HUES6 (cell line): ENCODE measurements around the gene MACROD2.

Experiments used
- H3K27ac ChIP-seq: 2 replicates; pipeline ENCODE4 v1.7.0; 2013; ENCODE audit warnings: low read depth, mild to moderate bottlenecking, low read length, inconsistent platforms
- H3K27me3 ChIP-seq: 2 replicates; pipeline ENCODE4 v1.6.1; 2013; ENCODE audit warnings: low read length; ENCODE audit not compliant: control insufficient read depth, insufficient read depth
- H3K36me3 ChIP-seq: 2 replicates; pipeline ENCODE4 v1.6.1; 2013; ENCODE audit warnings: low read length; ENCODE audit not compliant: control insufficient read depth, insufficient read depth
- H3K4me1 ChIP-seq: 2 replicates; pipeline ENCODE4 v1.6.1; 2013; ENCODE audit warnings: low read length; ENCODE audit not compliant: control insufficient read depth, insufficient read depth
- H3K4me3 ChIP-seq: 2 replicates; pipeline ENCODE4 v1.5.1; 2013; ENCODE audit warnings: low read depth, low read length
- H3K9ac ChIP-seq: one replicate; pipeline ENCODE4 v1.6.1; 2013; ENCODE audit warnings: mild to moderate bottlenecking, low read length
- H3K9me3 ChIP-seq: 2 replicates; pipeline ENCODE4 v1.6.1; 2013; ENCODE audit warnings: low read depth, low read length; ENCODE audit not compliant: control insufficient read depth, insufficient read depth

Gene MACROD2

DNA sequence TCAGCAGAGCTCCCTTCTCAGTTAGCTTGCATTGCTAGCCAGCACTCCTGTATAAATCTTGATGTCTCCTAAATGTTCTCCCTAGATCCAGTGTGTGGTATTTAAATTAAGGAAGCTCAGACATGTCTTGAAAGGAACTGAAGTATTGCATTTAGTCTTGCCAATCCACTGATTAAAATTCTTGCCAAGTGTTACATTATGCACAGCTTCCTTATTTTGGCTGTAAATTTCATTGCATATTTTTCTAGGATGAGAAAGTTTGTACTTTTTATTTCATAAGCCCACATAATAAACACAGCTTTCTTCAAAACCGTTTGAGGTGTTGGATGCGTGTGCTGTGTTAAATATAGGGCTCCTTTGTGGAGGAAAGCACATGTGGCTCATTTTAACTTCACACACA lies 671.9 kb downstream of the MACROD2 start:
- no peaks in the 10 kb centered on the region for H3K9me3 ChIP-seq

DNA sequence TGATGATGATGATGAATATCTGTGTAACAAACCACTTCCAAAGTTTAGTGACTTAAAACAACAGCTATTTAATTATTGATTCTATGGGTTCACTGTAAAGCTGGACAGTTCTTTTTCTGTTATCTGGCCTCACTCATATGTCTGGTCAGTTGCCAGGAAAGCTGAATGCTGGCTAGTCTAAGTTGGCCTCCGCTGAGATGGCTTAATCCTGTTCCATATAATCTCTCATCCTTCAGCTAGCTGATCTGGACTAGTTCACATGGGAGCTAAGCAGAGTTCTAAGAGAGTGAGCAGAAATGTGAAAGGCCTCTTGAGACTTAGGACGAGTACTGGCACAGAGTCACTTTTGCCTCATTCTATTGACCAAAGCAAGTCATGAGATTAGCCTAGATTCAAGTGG lies 676.8 kb downstream of the MACROD2 start:
- Histone ChIP-seq H3K36me3 (no peaks in the 10 kb centered on the region), H3K27me3 (no peaks in the 10 kb centered on the region), H3K9ac (no peak overlapping the region), H3K27ac (no peak overlapping the region), H3K4me1 (no peaks in the 10 kb centered on the region), H3K9me3 (no peaks in the 10 kb centered on the region), H3K4me3 (no peak overlapping the region)

More for the DNA sequence above, 671.9 kb downstream of the MACROD2 start:
- no peaks in the 10 kb centered on the region for H3K4me1 ChIP-seq
- H3K9ac ChIP-seq = no peak overlapping the region
- H3K27ac ChIP-seq = no peak overlapping the region
- no peaks in the 10 kb centered on the region for H3K27me3 ChIP-seq
- H3K36me3 ChIP-seq = no peaks in the 10 kb centered on the region
- H3K4me3 ChIP-seq = no peak overlapping the region

DNA sequence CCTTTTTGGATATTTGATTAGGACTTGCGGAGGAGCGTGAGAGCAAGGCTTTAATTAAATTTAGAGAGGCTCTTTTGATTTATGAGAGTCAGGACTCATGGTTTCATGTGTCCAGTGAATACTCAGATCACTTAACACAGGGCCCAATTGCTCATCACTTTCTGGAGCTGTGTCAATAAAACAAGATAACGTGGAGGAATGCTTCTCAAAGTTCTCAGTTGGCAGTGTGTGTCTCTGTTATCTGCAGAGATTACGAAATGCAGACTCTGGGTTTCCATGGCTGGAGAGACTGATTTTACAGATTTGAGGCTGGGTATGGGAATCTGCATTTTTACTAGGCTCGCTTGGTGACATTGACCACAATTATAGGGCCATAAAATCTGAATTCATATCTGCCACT lies 677.8 kb downstream of the MACROD2 start:
- no peak overlapping the region for H3K27ac ChIP-seq
- H3K27me3 ChIP-seq = no peaks in the 10 kb centered on the region
- H3K4me1 ChIP-seq = no peaks in the 10 kb centered on the region
- H3K36me3 ChIP-seq = no peaks in the 10 kb centered on the region
- no peak overlapping the region for H3K4me3 ChIP-seq
- no peak overlapping the region for H3K9ac ChIP-seq
- H3K9me3 ChIP-seq = no peaks in the 10 kb centered on the region

DNA sequence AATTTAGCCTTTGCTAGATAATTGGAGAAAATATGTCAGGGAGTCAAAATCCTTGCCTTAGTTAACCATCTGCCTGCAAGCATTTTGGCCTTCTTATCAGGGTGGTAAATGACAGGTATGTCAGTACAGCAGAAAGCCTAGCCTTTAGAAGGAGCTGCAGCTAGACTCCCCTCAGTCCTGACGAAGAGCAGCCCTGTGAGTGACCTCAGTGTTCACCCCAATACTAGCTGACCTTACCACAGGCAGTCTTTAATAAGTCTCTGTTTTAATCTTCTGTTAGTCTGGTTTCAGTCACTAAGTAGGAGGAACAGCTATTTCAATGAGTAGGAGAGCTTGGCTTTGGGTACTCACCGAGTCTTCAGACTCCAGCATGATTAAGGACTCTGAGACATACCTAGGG lies 682.1 kb downstream of the MACROD2 start:
- Histone ChIP-seq H3K9me3 (no peaks in the 10 kb centered on the region), H3K27me3 (no peaks in the 10 kb centered on the region), H3K27ac (no peak overlapping the region), H3K4me3 (no peak overlapping the region), H3K36me3 (no peaks in the 10 kb centered on the region), H3K4me1 (peaks cover 6% of the 10 kb centered on the region; the same call in 1 of the 2 replicates), H3K9ac (no peak overlapping the region)

DNA sequence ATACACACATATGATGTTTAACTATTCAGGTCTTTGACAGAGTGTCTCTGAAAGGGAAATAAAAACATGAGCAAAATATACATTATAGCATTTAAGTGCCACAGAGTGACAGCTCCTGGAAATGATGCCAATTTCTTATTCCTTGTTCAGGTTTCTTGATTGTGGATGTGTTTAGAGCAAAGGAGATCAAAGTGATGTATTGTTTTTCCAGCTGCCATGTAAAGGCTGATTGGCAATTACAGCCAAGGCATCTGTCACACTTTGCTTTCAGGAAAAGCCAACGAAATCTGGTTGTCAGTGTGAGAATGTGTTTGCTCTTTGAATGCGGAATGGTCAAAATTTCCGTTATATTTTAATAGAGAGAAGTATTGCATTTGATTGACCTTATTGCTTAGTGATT lies 689.9 kb downstream of the MACROD2 start:
- Histone ChIP-seq H3K4me3 (no peak overlapping the region), H3K4me1 (peaks cover under 1% of the 10 kb centered on the region; the same call in 1 of the 2 replicates), H3K9ac (no peak overlapping the region), H3K27me3 (no peaks in the 10 kb centered on the region), H3K36me3 (no peaks in the 10 kb centered on the region), H3K9me3 (no peaks in the 10 kb centered on the region), H3K27ac (no peak overlapping the region)

DNA sequence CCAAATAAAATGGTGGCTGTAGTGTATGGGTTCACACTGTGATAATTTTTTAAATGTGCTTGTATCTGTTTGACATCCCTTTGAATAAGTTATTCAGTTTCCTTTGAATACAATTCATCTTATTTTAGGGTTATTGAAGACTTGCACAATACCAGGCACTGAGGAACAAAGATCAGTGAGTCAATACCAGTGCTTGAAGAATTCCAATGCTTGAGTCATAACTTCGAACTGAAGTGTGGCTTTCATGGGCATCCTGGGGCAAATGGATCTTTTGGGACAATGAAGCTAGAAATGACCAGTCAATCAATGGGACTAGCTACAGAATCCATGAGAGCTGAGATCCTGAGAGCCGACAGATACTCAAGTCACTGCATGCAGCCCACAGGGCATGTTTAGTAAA lies 692.0 kb downstream of the MACROD2 start:
- H3K27ac ChIP-seq = no peak overlapping the region
- H3K9me3 ChIP-seq = no peaks in the 10 kb centered on the region
- H3K27me3 ChIP-seq = no peaks in the 10 kb centered on the region
- H3K4me3 ChIP-seq = no peak overlapping the region
- no peak overlapping the region for H3K9ac ChIP-seq
- H3K36me3 ChIP-seq = no peaks in the 10 kb centered on the region
- H3K4me1 ChIP-seq = no peaks in the 10 kb centered on the region

DNA sequence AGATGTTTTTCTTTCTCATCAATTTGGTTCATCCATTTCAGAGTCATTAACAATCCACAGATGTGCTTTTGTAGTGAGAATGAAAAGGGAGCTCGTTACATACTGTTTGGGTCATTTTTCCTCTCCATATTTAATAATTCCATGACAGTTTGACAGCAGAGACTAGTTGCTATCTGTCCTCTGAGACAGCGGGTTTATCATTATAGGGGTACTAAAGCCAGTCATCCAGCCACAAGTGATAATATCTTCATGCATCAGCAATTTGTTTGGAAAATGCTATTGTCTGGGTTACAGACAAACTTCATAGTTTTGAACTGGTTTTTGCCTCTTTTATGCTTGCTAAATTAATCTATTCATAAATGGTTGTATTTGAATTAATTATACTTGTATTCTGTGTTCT lies 692.7 kb downstream of the MACROD2 start:
- no peaks in the 10 kb centered on the region for H3K9me3 ChIP-seq
- no peaks in the 10 kb centered on the region for H3K4me1 ChIP-seq
- no peaks in the 10 kb centered on the region for H3K36me3 ChIP-seq
- no peaks in the 10 kb centered on the region for H3K27me3 ChIP-seq
- no peak overlapping the region for H3K27ac ChIP-seq
- H3K9ac ChIP-seq = no peak overlapping the region
- H3K4me3 ChIP-seq = no peak overlapping the region

DNA sequence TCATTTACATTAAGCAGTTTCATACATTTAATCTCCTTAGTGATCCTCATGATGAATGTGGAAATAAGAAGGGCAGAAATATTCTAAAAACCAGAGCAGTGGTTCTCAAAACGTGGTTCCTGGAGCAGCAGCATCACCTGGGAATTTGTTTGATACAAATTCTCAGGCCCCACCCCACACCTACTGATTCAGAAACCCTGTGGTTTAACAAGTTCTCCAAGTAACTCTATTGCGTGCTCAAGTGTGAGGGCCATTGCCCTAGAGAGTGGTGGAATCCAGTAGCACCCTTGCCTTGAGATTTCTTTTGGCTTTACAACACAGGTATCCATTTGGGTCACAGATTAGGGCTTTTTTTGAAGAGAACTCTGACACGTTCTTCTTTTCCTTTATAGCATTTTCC lies 696.7 kb downstream of the MACROD2 start:
- Histone ChIP-seq H3K36me3 (no peaks in the 10 kb centered on the region), H3K9me3 (no peaks in the 10 kb centered on the region), H3K4me3 (no peak overlapping the region), H3K9ac (no peak overlapping the region), H3K27me3 (no peaks in the 10 kb centered on the region), H3K4me1 (no peaks in the 10 kb centered on the region), H3K27ac (no peak overlapping the region)

DNA sequence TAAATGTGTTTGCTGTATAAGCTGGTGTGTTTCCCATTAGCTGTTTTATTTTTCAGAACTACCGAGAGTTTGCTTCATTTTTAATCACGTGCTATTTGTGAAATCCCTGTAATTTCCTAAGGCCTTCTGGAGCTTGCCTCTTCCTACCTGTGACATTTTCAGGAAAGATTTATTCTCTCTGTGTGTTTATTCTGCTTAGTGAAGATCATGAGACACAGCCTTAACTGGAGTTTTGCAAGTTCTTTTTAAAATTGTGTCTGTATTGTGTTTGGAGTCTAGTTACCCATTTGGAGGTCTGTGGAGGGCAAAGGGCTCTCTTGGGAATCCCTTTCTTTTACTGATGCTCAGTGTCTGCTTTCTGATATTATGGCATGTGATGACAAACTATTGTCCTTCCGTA lies 701.2 kb downstream of the MACROD2 start:
- Histone ChIP-seq H3K9ac (no peak overlapping the region), H3K27me3 (no peaks in the 10 kb centered on the region), H3K9me3 (no peaks in the 10 kb centered on the region), H3K4me3 (no peak overlapping the region), H3K36me3 (no peaks in the 10 kb centered on the region), H3K4me1 (no peaks in the 10 kb centered on the region), H3K27ac (no peak overlapping the region)

DNA sequence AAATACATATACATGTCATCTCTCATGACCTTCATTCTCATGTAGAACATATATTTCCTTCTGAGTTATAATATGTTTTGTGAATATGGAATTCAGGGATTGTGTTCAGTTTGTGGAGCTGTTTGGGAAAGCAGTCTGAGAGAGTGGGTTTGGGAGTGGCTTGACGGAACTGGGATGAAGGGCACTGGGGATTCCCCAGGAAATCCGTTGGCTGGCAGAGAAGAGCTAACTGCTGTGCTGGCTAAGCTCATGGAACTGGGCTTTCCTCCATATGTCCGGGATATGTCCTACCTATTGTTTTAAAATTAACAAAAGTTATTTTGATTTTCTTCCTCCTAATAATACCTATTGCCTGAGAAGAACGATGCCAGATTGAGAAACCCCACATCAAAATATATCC lies 701.6 kb downstream of the MACROD2 start:
- Histone ChIP-seq H3K36me3 (no peaks in the 10 kb centered on the region), H3K27me3 (no peaks in the 10 kb centered on the region), H3K27ac (no peak overlapping the region), H3K4me3 (no peak overlapping the region), H3K9ac (no peak overlapping the region), H3K4me1 (no peaks in the 10 kb centered on the region), H3K9me3 (no peaks in the 10 kb centered on the region)

DNA sequence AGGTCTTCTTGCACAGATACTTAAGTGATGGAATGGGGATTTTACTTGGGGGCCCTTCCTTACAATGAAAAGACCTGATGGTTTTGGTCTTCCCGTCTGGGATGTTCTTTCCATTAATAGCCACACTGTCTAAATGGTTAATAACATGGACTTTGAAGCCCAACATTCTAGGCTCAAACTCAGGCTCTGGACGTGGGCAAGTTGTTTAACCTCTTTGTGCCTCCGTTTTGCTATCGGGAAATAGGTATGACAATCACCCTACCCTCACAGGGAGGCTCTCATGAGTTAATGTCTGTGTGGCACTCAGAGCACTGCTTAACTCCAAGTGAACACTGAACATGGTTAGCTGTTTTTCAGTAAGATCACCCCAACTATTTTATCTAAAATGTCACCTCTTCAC lies 702.8 kb downstream of the MACROD2 start:
- no peaks in the 10 kb centered on the region for H3K36me3 ChIP-seq
- no peaks in the 10 kb centered on the region for H3K4me1 ChIP-seq
- H3K27ac ChIP-seq = no peak overlapping the region
- no peaks in the 10 kb centered on the region for H3K27me3 ChIP-seq
- H3K9ac ChIP-seq = no peak overlapping the region
- H3K4me3 ChIP-seq = no peak overlapping the region
- H3K9me3 ChIP-seq = no peaks in the 10 kb centered on the region
